ENCODE results near the gene G0S2.

G0S2 gene

GRCh38 chr1:209648931-209649776 lies 26.1 kb upstream of the G0S2 start:
- no peak for DNase-seq

DNA sequence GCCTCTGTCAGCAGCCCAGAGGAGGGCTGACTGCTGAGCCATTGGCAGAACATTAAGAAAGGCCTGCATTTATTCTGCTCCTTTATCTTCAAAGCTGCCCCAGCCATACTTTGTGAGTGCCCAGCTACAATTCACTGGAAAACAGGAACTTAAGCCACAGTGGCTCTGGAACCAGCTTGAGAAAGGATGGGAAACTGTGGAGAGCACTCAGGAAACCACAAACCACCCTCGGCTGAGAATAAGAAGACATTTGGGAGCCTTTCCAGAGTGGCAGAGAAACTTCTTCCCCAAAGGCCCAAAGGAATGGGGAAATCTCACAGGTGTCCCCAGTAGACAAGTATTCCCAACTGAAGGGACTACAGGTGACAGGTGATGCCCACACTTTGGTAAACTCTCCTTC lies 24.8 kb upstream of the G0S2 start:
- no peak for DNase-seq

DNA sequence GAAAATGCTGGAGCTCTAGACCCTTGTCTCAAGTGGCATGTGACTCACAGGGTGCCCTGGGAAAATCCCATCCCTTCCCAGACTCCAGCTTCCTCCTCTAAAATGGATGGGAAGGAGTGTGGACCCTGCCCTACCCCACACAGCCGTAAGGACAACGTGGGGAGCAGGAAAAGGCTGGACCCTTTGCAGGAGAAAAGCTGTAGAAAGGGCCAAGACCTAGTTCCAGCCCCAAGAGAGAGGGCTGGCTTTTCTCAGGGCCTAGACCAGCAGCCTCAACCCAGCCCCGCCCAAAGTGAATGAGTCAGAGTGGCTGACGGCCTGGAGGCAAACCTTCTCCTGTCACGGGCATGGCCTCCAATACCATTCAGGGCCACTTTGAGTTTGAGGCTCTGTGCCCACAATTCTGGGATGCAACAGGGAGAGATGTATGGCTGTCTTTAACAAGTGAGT lies 24.0 kb upstream of the G0S2 start:
- no peak for DNase-seq

DNA sequence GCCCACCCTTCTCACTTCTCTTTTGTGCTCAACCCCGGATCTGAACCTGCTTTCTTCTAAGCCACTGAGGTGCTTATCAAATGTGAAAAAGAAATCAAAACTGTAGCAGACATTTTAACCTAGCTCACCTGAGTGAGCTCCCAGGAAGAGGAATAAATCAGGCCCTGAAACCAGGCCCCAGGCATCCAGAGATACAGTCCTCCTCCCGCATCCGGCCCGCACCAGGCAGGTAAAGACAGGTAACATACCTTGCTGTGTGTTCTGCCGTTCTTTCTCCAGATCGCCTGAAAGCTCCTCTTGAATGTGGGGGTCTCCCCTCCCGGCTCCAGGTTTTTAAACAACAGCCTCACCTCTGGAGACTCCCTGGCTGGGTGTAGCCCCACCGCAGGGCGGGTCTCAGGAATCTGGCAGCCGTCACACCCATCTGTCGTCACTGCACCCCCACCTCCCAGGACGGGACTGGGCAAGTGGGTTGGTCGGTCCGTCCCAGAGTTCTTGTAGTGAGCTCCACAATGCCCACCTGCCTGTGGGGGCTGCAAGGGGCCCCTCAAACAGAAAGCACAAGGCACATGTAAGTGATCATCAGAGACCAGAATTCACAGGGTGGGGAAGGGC lies 23.0 kb upstream of the G0S2 start, which contains the start of gene LAMB3:
TSS of gene LAMB3 (minus strand) at position 305 of the 615 bp plus-strand sequence. CDS start 1,481 bp downstream, outside the sequence.
- no peak for DNase-seq

DNA sequence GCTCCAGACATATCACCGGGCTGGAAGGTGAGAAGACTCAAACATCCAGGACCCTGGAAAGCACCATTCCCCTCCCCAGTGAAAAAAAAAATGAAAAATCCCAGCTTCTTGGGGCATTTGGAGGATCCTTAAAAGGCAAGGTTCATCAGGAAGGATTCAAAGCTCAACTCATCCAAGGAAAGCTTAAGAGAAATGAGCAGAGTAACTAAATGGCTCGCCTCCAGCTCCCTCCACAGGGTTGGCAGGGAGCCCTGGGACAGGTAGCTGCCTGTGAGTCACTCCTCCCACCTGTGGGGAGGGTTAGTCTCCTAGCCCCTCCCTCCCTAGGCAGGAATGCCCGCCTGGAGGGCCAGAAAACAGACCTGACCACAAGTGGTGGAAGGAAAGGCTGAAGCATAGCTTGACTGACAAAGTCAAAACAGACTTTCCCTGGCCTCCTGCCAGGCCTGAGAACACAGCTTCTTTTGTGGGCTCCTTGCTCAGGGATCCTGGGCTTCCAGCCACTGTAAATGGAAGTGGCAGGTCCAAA lies 22.3 kb upstream of the G0S2 start:
- DNase-seq: no peak

- no peak for DNase-seq
Observed at GRCh38 chr1:209653915-209654351, 21.3 kb upstream of the G0S2 start.

- no peak for DNase-seq
Observed at GRCh38 chr1:209655411-209656231, 19.6 kb upstream of the G0S2 start.

DNA sequence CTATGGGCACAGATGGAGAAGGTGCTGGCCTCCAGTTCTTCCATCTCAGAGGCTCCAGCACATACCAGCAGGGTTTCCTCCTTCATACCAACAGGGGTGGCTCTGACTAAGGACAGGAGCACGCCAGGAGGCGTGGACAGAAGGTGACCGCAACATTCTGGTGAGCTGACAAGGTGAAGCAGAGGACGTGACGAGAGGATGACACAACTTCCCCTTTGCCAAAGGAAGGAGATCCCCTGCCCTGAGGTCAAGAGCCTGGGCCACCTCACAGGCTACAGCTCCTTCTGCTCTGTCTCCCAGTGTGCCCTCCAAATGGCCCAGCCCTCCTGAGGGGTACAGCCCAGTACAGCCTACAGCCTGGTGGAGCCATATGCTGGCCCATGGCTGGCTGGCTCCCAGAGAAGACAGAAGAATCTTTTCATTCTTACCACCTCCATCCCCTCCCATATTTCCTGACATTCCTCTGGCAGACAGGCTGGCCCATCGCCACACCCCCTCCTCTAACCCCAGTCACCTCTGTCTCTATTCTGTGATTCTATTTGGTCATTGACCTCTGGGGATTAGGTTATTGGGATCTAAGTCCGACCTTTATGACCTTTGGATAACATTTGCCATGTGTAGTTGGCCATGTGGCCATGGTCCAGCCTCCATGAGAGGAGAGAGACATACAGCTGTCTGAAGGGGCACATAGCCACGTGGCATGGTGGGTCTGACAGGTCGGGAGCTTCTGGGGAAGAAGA lies 17.9 kb upstream of the G0S2 start:
- DNase-seq: no peak

DNA sequence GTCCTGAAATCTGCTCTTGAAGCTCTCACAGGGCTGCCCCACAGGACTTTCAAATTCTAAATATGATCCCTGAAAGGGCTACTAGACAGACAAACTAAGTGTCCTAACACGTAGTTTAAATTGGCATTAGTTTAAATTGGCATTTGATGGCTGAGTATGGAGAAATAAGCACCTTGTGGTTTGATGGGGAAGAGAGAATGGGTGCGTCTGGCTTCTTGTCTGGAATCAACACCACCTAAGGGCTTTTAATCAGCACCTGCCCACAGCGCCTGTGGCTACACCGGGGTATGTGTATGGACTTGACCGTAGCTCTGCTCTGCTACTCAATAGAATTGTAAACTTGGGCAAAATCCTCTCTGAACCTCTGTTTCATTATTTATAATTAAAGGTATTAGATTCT lies 17.3 kb upstream of the G0S2 start:
- DNase-seq: no peak

- no peak for DNase-seq
Observed at GRCh38 chr1:209659909-209660308, 15.3 kb upstream of the G0S2 start.

- no peak for DNase-seq
Observed at GRCh38 chr1:209661071-209661470, 14.1 kb upstream of the G0S2 start.

- DNase-seq: no peak
Observed at GRCh38 chr1:209662879-209663327, 12.3 kb upstream of the G0S2 start.

- DNase-seq: no peak
Observed at GRCh38 chr1:209667103-209667502, 8.1 kb upstream of the G0S2 start.

- no peak for DNase-seq
Observed at GRCh38 chr1:209667708-209668107, 7.5 kb upstream of the G0S2 start.

- DNase-seq: no peak
Observed at GRCh38 chr1:209670441-209671082, 4.7 kb upstream of the G0S2 start.

- DNase-seq: no peak
Observed at GRCh38 chr1:209672705-209673630, 2.2 kb upstream of the G0S2 start.

GRCh38 chr1:209673631-209674417 lies 1.4 kb upstream of the G0S2 start:
- no peak for DNase-seq

- DNase-seq: no peak
Observed at GRCh38 chr1:209675565-209676154, 448 bp downstream of the G0S2 start.

GRCh38 chr1:209678981-209679539 lies 3.8 kb downstream of the G0S2 start:
- no peak for DNase-seq

Measured in DMS 273 treated with DMSO at 0.1 percent for 48 hours (cell line).